ENCODE results near the gene LTB. TPM values are rescaled to one million over a fixed set of nuclear protein-coding genes. Genes with fewer than 3 reads are reported as not detected.

The LTB gene
- total RNA-seq, 4 donors from 2014 or later: 1.5 TPM; not detected in 3

DNA sequence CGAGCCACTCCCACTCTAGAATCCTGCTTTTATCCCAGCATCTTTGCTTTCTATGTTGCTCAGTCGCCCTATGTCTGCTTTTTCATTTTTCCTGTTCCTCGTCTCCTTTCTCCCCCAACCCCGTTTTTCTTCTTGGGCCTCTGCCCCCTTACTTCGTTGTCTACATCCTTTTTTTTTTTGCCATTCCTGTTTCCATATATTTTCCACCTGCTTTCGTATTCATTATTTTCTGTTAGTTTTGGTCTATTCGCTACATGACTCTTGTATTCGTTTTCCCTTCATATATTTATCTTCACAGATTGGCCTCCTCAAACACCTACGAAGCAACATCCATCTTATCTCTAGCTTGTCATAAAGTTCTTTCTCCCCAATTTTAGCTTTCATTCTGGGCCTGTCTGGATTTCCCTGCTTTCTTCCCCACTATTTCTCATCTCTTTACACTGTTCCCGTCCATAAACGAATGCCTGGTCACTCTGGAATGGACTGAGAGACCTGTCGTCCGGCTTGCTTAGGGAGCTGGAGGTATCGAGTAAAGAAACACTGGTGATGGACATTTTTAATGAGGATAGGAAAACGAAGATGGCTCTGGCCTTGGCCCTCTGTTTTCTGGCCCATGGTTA, 39.2 kb upstream of the LTB start:
- intact Hi-C loops (cut with DNase I; ENCODE audit: low total_unique reads): no loop called here
- H3K4me1 ChIP-seq: peaks cover 0 to 8% of the 10 kb centered on the region in 2 donors
- peak overlapping the region; percentile 54 to 68 for H3K4me3 ChIP-seq
- no peak for TF ChIP-seq POLR2A (IDR thresholded peaks at IDR 0.05)
- TF ChIP-seq, protein P1, sequence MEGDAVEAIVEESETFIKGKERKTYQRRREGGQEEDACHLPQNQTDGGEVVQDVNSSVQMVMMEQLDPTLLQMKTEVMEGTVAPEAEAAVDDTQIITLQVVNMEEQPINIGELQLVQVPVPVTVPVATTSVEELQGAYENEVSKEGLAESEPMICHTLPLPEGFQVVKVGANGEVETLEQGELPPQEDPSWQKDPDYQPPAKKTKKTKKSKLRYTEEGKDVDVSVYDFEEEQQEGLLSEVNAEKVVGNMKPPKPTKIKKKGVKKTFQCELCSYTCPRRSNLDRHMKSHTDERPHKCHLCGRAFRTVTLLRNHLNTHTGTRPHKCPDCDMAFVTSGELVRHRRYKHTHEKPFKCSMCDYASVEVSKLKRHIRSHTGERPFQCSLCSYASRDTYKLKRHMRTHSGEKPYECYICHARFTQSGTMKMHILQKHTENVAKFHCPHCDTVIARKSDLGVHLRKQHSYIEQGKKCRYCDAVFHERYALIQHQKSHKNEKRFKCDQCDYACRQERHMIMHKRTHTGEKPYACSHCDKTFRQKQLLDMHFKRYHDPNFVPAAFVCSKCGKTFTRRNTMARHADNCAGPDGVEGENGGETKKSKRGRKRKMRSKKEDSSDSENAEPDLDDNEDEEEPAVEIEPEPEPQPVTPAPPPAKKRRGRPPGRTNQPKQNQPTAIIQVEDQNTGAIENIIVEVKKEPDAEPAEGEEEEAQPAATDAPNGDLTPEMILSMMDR (IDR thresholded peaks at IDR 0.05): no peak
- H3K27me3 ChIP-seq: no peaks in the 10 kb centered on the region
- no peak for DNase-seq
- H3K36me3 ChIP-seq: no peaks in the 10 kb centered on the region
- no peaks in the 10 kb centered on the region for H3K9me3 ChIP-seq
- H3K27ac ChIP-seq: peak overlapping the region; percentile 93 to 98

DNA sequence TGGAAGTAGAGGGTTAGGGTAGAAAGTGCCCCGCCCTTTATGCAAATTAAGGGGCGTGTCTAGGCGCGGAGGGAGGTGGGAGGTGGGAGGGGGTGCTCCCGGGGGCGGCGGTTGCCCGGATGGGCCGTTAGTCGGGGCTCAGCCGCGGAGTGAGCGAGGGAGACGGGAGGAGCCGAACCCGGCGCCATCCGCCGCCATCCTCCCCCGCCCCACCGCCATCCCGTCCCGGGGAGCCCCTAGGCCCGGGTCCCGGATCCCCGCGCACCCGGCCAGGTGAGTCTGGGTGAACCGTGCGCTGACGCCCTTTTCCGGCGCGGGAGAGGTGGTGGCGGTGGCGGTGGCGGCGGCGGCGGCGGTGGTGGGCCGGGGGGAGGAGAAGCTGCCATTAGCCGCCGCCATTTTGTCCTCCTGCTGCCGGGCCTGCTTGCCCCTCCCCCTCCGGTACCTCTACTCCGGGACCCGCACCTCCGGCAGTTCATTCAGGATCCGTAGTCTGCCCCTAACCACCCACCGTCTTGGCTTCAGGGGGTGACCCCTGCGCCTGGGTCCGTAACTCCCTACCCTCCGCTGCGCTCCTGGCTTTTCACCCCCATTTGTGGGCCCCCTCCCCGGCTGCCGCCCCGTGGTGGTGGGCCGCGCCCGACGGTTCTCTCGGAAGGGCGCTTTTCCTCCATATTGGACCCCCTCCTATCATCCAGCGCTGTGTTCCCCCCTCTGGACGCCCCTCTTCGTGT, 38.5 kb upstream of the LTB start, which contains the start of gene PRRC2A:
PRRC2A (plus strand) TSS at position 130 of the 734 bp plus-strand sequence. CDS start 2,075 bp downstream, outside the sequence.
- peak in 1 of 2 donors; percentile 83 for DNase-seq
- H3K27me3 ChIP-seq: no peaks in the 10 kb centered on the region

DNA sequence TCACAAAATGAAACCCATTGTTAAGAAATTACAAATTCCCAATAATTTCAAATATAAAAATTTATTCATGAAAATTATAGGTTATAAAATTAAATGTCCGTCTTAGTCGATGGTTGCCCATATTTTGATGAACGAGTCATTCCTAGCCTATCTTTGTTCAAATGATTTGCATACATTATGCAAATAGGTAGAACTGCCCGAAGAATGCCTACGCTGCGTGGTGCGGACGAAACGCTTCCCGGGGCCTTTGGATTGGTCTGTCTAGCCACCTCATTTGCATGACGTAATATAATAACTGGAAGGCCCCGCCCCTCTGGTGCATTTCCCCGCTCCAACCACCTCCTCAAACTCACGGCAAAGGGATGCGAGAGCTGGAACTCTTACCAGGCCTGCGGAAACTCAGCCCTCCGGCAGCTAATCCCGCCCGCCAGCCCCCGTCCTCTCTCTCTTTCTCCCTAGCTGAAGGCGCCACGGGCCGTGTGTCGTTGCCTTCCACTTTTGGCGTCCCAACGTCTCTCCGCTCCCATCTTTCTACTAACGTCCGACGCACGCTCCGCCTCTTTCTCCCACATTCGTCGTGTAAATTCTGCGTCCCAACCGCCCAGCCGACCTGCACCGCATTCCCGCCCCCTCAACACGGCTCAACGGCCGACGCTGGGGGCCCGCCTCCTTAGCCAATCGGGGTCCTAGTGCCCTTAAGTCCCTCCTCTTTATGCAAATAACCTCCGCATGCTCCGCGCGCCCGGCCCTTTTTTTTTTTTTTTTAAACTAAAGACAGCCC, 37.8 kb upstream of the LTB start:
- peaks cover 0 to 8% of the 10 kb centered on the region in 2 donors for H3K4me1 ChIP-seq
- peak overlapping the region; percentile 93 to 98 for H3K27ac ChIP-seq
- peak; percentile 90 to 97 for TF ChIP-seq POLR2A (IDR thresholded peaks at IDR 0.05)
- TF ChIP-seq, protein P1 (IDR thresholded peaks at IDR 0.05): peak in 1 of 4 experiments; percentile 29
- intact Hi-C loops (cut with DNase I; ENCODE audit: low total_unique reads): no loop called here
- no peaks in the 10 kb centered on the region for H3K27me3 ChIP-seq
- DNase-seq: peak; percentile 97 to 99
- H3K36me3 ChIP-seq: no peaks in the 10 kb centered on the region
- H3K9me3 ChIP-seq: no peaks in the 10 kb centered on the region
- peak overlapping the region; percentile 54 to 68 for H3K4me3 ChIP-seq

More for the DNA sequence above, 38.5 kb upstream of the LTB start, which contains the start of gene PRRC2A:
- Histone ChIP-seq H3K9me3 (no peaks in the 10 kb centered on the region), H3K4me3 (peak within 1 kb of the TSS; percentile 54 to 68), H3K27ac (peak within 1 kb of the TSS; percentile 93 to 98), H3K4me1 (peaks cover 0 to 8% of the 10 kb centered on the region in 2 donors), H3K36me3 (no peaks in the 10 kb centered on the region)
- TF ChIP-seq, protein P1 (IDR thresholded peaks at IDR 0.05): no peak
- peak; percentile 26 to 62 for TF ChIP-seq POLR2A (IDR thresholded peaks at IDR 0.05)
- intact Hi-C loops (cut with DNase I; ENCODE audit: low total_unique reads): no loop called here

DNA sequence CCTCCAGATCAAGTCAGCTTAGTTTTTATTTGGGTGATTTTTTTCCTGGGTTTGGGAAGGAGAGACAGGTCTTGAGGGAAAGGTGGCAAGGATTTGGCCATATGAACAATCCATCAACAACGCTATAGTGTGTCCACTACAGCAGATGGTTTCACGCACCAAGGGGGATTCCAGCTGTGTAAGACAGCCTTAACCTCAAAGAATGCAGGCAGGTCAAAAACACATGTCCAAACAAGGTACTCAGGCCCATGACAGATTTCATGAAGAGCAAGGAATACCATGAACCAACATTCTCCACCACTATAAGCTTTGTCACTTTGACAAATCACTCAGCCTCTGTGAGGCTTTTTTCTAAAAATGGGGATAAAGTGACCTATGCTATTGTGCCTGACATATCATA, 34.8 kb upstream of the LTB start:
- Histone ChIP-seq H3K4me3 (no peak overlapping the region), H3K27ac (no peak overlapping the region), H3K9me3 (no peaks in the 10 kb centered on the region), H3K4me1 (peaks cover 0 to 3% of the 10 kb centered on the region in 2 donors), H3K27me3 (no peaks in the 10 kb centered on the region), H3K36me3 (no peaks in the 10 kb centered on the region)
- TF ChIP-seq POLR2A (IDR thresholded peaks at IDR 0.05): no peak
- TF ChIP-seq, protein P1 (IDR thresholded peaks at IDR 0.05): no peak
- DNase-seq: no peak
- intact Hi-C loops (cut with DNase I; ENCODE audit: low total_unique reads): no loop called here

Measured in uterus (tissue), 4 donors.